ENCODE results near the gene ABLIM2. TPM values are rescaled to one million over a fixed set of nuclear protein-coding genes. Genes with fewer than 3 reads are reported as not detected.

ABLIM2 gene
- total and polyA plus RNA-seq, 2 of the 8 experiments (the other 6 are each of a cell fraction or from before 2014, with no cell fraction given): 2.8 to 3.0 TPM

- TF ChIP-seq RNF2 (IDR thresholded peaks at IDR 0.05; ENCODE audit: borderline replicate concordance, low read depth, low read length, missing control alignments, poor library complexity, severe bottlenecking): no peak
- TF ChIP-seq KDM4A (IDR thresholded peaks at IDR 0.05; ENCODE audit: low read depth, low read length, severe bottlenecking): no peak
- no peak for TF ChIP-seq CHD2 (IDR thresholded peaks at IDR 0.05; ENCODE audit: low read length)
- TF ChIP-seq CREB1 (IDR thresholded peaks at IDR 0.05): no peak
- no peak for TF ChIP-seq GABPA (IDR thresholded peaks at IDR 0.05; ENCODE audit: borderline replicate concordance, insufficient read depth, low read length)
- TF ChIP-seq POLR2AphosphoS5 (IDR thresholded peaks at IDR 0.05; ENCODE audit: low read depth, low read length): no peak
- TF ChIP-seq RFX5 (IDR thresholded peaks at IDR 0.05; ENCODE audit: borderline replicate concordance, low read depth, low read length): no peak
These were observed 146.1 kb downstream of the ABLIM2 start (continued) for GRCh38 chr4:8012517-8012916.

Data from H1 (cell line).